Muscle of back (tissue), 11 donors: Measurements from ENCODE around the gene HDAC6. TPM values are rescaled to one million over a fixed set of nuclear protein-coding genes. Genes with fewer than 3 reads are reported as not detected.
"Not testable (repeated sequence)": the region's sequence is repeated elsewhere in the genome, so short reads cannot be mapped to it uniquely, and the experiment has no call there.

Source experiments
- DNase-seq, 3 donors: peaks; one replicate each; pipeline versions ENCODE4 v3.0.0 to v3.0.0-alpha.2; 2013
- polyA plus RNA-seq, 10 donors: library from polyadenylated mRNA; unstranded; fragments of 120-200 nt; gene quantifications; one replicate each; pipeline ENCODE4 v1.2.1, GENCODE V29; 2013; ENCODE audit not compliant: insufficient read length in 10 of 10

The HDAC6 gene
- polyA plus RNA-seq, 10 donors: 76.5 to 118 (median 95.7) TPM

DNA sequence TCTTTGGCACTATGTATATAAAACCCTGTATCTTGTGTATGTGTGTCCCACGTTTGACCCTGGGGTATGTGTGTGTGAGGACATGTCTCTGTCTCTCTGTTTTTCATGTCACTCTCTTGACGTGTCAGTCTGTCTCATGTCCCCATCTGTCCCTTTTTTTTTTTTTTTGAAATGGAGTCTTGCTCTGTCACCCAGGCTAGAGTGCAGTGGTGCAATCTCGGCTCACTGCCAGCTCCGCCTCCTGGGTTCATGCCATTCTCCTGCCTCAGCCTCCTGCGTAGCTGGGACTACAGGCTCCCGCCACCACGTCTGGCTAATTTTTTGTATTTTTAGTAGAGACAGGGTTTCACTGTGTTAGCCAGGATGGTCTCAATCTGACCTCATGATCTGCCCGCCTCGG is 17.5 kb downstream of the HDAC6 start:
- DNase-seq: not testable (repeated sequence)

DNA sequence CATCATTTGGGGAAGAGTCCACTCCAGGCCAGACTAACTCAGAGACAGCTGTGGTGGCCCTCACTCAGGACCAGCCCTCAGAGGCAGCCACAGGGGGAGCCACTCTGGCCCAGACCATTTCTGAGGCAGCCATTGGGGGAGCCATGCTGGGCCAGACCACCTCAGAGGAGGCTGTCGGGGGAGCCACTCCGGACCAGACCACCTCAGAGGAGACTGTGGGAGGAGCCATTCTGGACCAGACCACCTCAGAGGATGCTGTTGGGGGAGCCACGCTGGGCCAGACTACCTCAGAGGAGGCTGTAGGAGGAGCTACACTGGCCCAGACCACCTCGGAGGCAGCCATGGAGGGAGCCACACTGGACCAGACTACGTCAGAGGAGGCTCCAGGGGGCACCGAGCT is 21.2 kb downstream of the HDAC6 start:
- no peak for DNase-seq

DNA sequence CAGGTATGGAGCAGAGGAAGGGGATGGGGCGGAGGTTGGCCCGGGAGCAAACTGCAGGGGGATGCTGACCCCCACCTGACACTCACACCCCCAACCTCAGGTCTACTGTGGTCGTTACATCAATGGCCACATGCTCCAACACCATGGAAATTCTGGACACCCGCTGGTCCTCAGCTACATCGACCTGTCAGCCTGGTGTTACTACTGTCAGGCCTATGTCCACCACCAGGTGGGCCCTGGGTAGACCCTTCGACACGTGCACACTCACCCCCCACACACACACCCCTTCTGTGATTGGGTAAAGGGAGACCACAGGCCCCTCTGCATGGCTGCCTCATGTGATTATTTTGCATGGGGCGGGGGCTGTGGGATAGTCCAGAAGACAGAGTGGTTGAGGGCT is 22.2 kb downstream of the HDAC6 start:
- DNase-seq: no peak

DNA sequence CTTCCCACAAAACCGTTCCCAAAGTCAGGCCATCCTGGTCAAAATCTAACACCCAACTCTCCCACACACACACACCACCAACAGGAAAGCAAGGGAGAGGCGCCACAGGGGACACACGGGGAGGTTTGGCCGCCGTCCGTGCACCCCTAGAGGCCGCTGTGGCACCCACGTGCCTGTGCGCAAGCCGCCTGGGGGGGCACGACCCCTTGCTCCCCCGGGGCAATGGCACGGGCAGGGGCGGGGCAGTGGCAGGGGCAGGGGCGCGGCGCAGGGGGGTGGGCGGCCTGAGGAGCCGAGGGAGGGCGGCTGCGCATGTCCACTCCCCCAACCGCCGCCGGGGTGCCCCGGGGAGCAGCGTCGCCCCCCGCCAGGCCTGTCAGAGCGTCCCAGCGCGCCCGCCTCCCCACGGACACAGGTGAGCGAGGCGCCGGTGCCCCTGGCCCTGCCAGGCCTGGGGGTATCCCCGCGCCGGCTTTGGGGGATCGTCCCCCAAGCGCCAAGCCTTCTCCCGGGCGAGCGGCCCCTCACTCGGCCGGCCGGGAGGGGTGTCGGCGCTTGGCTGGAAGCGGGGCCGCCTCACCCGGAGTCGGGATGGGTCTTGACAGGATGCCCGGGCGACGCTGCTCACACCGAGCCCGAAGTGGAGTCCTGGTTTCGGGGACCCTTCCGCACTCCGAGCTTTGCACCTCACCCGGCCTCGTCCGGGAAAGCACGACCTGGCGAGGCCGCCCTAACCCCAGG is 24.4 kb downstream of the HDAC6 start, which contains the start of gene ERAS:
Gene ERAS (plus strand): TSS at position 379 of the 741 bp plus-strand sequence. CDS start 2,611 bp downstream, outside the sequence.
- no peak for DNase-seq

- DNase-seq: no peak
Observed at GRCh38 chrX:48826876-48827653, 25.2 kb downstream of the HDAC6 start.

GRCh38 chrX:48827654-48827968 is 25.7 kb downstream of the HDAC6 start:
- DNase-seq: no peak

GRCh38 chrX:48829016-48829735 is 27.3 kb downstream of the HDAC6 start:
- no peak for DNase-seq

DNA sequence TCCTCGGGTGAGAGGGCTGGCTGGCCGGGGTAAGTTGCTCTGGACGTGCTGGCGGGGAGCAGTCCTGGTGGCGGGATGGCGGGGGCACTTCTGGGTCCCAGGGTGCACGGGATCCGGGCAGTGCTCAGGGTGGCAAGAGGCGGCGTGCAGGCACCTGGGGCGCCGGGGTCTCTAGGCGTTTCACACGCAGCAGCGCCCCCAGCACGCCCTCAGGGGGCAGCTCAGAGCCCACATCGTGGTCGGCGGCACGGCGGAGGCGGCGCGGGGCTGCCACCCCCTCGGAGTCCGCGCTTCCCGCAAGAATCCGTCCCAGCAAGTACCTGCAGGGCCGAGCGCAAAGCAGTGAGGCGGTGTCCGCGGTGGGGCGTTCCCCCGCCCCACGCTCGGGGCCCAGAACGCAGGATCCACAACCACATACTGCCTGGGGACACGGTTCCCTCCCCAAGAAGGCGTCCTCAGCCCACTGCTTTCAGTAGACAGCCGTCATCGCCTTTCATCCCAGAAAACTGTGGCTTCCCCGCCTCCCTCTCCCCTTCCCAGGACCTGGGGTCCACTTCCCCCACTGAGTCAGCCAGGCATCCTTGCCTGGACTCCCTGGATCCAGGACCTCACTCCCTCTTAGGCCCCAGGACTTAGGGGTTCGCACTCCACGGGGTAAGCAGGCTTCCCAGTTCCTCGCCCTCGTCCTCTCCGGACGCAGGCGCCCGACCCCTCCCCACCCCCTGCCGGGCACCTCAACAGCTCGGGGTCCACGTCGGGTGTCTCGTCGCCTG is 29.5 kb downstream of the HDAC6 start:
- DNase-seq: no peak

- DNase-seq: no peak
Observed at GRCh38 chrX:48831909-48832291, 30.0 kb downstream of the HDAC6 start.

GRCh38 chrX:48833542-48834138 is 31.8 kb downstream of the HDAC6 start:
- DNase-seq: no peak

GRCh38 chrX:48834383-48834709 is 32.5 kb downstream of the HDAC6 start:
- DNase-seq: no peak

DNA sequence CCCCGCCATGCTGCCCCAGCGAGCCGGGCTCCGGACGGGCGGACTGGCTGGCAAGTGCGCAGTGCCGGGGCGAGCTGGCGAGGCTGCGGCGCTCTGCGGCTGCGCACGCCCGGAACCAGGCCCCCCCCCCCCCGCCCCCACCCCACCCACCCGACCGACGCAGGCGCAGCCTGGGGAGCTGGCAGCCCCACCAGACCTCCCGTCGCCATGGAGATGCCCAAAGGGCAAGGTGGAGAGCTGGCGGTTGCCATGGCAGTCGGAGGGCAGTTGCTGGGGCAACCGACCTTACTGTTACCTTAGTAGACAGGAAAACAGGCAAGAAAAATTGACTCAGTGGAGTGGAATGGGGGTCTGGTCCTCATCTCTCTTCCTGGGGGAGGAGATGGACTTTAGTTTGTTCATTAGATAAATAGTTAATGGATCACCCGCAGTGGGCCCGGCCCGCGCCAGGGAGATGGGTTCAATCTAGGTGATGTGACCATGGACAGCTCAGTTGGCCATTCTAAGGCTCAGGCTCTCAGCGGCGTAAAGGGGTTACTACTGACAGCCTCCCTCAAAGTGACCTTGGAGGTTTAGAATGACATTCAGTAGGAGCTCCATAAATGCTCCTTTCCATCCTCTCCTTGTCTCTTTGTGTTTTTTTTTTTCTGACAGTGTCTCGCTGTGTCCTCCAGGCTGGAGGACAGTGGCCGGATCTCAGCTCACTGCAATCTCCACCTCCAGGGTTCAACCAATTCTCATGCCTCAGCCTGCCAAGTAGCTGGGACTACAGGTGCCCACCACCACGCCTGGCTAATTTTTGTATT is 33.9 kb downstream of the HDAC6 start, which contains the start of gene PCSK1N:
Gene PCSK1N (minus strand): TSS at position 87 of the 806 bp plus-strand sequence. CDS start 78 bp downstream, at position 9.
- DNase-seq: no peak

DNA sequence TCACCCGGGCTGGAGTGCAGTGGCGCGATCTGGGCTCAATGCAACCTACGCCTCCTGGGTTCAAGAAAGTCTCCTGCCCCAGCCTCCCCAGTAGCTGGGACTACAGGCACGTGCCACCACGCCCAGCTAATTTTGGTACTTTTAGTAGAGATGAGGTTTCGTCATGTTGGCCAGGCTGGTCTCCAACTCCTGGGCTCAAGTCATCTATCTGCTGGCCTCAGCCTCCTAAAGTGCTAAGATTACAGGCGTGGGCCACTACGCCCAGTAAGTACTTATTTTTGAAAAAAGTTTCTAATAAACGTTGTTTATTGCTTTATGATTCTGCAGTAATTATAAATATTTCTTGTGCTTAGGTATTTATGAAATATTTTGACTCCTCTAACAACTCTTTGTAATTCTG is 37.8 kb downstream of the HDAC6 start:
- DNase-seq: no peak

- DNase-seq: no peak
Observed at GRCh38 chrX:48848847-48849246, 47.0 kb downstream of the HDAC6 start.

- no peak for DNase-seq
Observed at GRCh38 chrX:48852857-48853256, 51.0 kb downstream of the HDAC6 start.

DNA sequence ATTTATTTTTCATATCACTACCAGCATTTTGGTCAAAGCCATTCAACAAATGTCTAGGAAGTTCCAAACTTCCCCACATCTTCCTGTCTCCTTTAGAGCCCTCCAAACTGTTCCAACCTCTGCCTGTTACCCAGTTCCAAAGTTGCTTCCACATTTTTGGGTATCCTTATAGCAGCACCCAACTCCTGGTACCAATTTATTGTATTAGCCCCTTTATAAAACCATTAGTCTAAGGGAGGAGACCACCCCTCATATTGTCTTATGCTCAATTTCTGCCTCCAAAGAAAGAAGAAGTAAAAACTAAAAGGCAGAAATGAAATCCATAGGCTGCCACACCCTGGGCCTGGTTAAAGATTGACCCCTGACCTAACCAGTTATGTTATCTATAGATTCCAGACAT is 51.6 kb downstream of the HDAC6 start:
- DNase-seq: not testable (repeated sequence)

DNA sequence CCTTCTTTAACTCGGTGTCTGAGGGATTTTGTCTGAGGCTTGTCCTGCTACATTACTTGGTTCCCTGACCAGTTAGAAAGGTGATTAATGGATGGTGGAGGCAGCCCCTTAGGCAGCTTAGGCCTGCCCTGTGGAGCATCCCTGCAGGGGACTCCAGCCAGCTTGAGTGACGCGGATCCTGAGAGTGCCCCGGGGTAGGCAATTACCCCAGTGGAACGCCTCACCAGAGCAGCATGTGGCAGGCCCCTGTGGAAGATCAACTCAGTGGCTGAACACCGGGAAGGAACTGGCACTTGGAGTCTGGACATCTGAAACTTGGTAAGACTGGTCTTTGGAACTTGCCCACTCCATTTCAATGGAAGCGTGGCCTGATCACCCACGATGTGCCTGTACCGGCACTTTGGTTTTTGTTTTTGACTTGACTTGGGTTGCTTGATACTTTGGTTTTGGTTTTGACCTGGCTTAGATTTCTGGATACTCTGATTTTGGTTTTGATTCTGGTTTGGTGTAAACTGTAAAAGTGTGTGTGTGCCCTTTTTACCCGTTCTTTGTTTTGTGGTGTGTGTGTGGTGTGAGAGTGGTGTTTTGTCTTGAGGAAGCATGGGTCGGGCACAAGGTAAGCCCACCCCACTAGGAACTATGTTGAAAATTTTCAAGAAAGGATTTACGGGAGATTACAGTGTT is 52.4 kb downstream of the HDAC6 start:
- DNase-seq: not testable (repeated sequence)

DNA sequence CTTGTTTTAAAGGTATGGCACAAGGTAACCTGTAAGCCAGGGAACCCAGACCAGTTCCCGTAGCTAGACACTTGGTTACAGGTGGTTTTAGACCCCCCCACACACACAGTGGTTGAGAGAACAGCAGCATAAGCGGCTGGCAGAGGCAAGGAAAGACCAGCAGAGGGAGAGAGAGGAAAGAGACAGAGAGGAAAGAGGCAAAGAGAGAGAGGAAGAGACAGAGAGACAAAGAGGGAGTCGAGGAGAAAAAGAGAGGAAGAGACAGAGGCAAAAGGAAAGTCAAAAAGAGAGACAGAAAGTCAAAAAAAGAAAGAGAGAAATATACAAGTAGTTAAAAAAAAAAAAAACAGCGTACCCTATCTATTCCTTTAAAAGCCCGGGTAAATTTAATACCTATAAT is 53.0 kb downstream of the HDAC6 start:
- no peak for DNase-seq

DNA sequence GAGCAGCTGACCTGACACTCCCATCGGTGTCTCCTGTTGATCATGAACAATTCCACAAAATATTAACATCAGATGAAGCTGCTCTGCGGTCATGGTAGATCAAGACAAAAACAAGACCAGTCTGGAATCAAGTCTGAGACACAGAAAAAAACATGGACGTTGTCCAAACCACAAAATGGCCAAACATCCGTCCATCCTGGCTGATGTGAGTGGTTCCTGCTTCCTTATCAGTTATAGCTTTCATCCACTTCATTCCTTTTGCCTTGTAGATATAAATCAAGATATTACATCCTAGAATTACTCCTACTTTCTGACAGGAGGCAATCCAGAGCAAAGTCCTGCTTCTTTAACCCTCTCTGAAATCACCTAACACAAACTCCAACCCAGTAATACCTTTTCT is 62.3 kb downstream of the HDAC6 start:
- DNase-seq: peak in 1 of 3 donors; percentile 4

DNA sequence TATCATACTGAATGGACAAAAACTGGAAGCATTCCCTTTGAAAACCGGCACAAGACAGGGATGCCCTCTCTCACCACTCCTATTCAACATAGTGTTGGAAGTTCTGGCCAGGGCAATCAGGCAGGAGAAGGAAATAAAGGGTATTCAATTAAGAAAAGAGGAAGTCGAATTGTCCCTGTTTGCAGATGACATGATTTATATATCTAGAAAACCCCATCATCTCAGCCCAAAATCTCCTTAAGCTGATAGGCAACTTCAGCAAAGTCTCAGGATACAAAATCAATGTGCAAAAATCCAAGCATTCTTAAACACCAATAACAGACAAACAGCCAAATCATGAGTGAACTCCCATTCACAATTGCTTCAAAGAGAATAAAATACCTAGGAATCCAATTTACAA is 70.2 kb downstream of the HDAC6 start:
- DNase-seq: not testable (repeated sequence)
